Suppressor macrophage treated with lipopolysaccharide for 1 hour (primary cell): ENCODE measurements around the gene PPP1R9B.
A peak's percentile ranks its signal among the peaks of the same experiment; 100 is the strongest.

Source experiments
- DNase-seq, 3 donors: peaks; one replicate each; pipeline ENCODE4 v3.0.0-alpha.2; 2020 to 2022

The PPP1R9B gene

GRCh38 chr17:50122945-50123344 is 27.5 kb downstream of the PPP1R9B start:
- DNase-seq, result no peak

GRCh38 chr17:50120475-50121253 is 29.8 kb downstream of the PPP1R9B start:
- no peak for DNase-seq

- no peak for DNase-seq
Measured at GRCh38 chr17:50118828-50119218, 31.7 kb downstream of the PPP1R9B start.

- no peak for DNase-seq
Measured at GRCh38 chr17:50118076-50118827, 32.2 kb downstream of the PPP1R9B start.

- peak; percentile 53 to 74 (median 63) for DNase-seq
Measured at GRCh38 chr17:50117202-50118051, 33.0 kb downstream of the PPP1R9B start.

GRCh38 chr17:50115756-50116155 is 34.7 kb downstream of the PPP1R9B start:
- no peak for DNase-seq

GRCh38 chr17:50114849-50115357 is 35.6 kb downstream of the PPP1R9B start:
- peak; percentile 80 to 90 (median 81) for DNase-seq

- DNase-seq, result no peak
Measured at GRCh38 chr17:50114401-50114800, 36.1 kb downstream of the PPP1R9B start.

- no peak for DNase-seq
Measured at GRCh38 chr17:50113624-50114320, 36.7 kb downstream of the PPP1R9B start.

- DNase-seq, result no peak
Measured at GRCh38 chr17:50112694-50113093, 37.8 kb downstream of the PPP1R9B start.

GRCh38 chr17:50111673-50112655 is 38.5 kb downstream of the PPP1R9B start:
- no peak for DNase-seq

GRCh38 chr17:50110591-50111349 is 39.7 kb downstream of the PPP1R9B start:
- no peak for DNase-seq

- no peak for DNase-seq
Measured at GRCh38 chr17:50109785-50110184, 40.7 kb downstream of the PPP1R9B start.

GRCh38 chr17:50109207-50109606 is 41.3 kb downstream of the PPP1R9B start:
- no peak for DNase-seq

GRCh38 chr17:50108556-50108955 is 41.9 kb downstream of the PPP1R9B start:
- DNase-seq, result no peak

- DNase-seq, result peak in 1 of 3 donors; percentile 29
Measured at GRCh38 chr17:50107790-50108414, 42.6 kb downstream of the PPP1R9B start.

- DNase-seq, result no peak
Measured at GRCh38 chr17:50106393-50107131, 43.9 kb downstream of the PPP1R9B start.

- no peak for DNase-seq
Measured at GRCh38 chr17:50105811-50106210, 44.7 kb downstream of the PPP1R9B start.

GRCh38 chr17:50103941-50104340 is 46.5 kb downstream of the PPP1R9B start:
- no peak for DNase-seq
